T-helper 1 cell (primary cell): ENCODE measurements around the gene TMEM139.
A peak's percentile ranks its signal among the peaks of the same experiment; 100 is the strongest.
"Not testable (repeated sequence)": the region's sequence is repeated elsewhere in the genome, so short reads cannot be mapped to it uniquely, and the experiment has no call there.

Source experiments
- DNase-seq, 5 donors: peaks; one replicate each; pipeline ENCODE4 v3.0.0-alpha.2; 2012 to 2020

Gene TMEM139

DNA sequence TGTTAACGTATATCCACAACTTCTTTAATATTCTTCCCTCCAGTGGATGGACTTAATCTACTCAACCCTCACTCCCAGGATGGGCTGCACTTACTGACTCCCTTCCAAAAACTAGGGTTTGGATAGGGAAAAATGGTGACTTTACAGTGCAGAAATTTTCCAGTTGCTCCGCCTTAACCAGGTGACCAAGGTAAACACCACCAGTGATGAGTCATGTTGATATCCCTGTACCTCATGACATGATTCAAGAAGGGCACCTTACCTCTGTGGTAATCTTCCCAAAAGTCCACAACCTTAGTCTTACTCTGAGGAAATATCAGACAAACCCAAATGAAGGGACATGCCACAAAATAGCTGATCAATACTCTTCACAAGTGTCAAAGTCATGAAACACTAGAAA is 25.0 kb upstream of the TMEM139 start:
- no peak for DNase-seq

DNA sequence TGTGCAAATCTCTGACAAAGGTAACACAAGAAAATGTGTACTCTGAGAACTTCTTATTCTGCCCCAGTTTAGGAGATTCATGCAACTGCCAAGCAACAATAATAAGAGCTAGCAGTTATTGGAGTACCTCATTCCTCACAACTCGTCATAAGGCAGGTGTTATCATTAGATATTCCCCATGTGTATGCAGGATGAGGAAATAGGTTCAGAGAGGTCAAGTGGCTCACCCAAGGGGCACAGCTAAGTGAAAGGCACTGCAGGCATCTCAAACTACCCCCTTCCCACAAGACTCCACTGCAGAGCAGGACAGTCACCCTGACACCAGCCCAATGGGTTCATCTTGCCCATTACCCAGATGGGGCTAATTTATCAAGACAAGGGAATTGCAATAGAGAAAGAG is 22.9 kb upstream of the TMEM139 start:
- DNase-seq: no peak

DNA sequence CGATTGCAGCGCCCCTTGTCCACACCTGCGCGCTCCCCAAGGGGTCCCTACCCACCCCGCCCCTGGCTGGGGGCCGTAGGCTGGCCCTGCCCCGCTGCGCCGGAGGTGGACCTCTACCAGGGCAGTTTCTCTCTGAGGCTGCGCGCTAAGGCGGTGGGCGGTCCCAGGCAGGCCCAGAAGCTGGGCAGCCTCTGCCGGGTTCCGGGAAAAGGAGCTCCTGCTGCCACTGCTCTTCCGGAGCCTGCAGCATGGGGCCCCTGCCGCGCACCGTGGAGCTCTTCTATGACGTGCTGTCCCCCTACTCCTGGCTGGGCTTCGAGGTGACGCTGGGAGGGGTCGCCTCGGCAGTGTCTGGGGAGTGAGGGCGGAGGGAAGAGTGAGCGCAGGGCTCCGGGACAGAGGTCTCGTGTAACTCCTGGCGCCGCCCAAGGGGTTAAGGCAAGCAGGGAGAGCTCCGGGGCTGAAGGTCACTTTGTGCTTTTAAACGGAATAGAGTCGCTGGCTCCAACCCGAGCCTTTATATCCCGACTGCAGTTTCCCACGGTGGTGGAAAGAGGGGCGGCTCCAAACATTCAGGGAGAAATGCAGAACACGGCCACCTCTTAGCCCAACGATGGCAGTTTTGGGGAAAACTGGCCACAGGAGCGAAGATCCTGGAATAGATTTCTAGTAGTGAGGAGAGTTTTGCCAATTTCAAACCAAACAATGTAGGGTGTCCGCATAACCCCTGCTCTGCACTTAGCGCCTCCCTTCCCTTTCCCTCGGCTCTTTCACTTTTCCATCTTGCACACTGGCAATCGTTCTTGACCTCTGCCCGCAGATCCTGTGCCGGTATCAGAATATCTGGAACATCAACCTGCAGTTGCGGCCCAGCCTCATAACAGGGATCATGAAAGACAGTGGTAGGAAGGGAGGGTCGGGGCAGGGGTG is 21.2 kb upstream of the TMEM139 start, which contains the start of gene GSTK1:
GSTK1 (plus strand) TSS at position 176 of the 930 bp plus-strand sequence; CDS start at position 249, 73 bp downstream.
- DNase-seq: peak; percentile 63 to 91 (median 70)

DNA sequence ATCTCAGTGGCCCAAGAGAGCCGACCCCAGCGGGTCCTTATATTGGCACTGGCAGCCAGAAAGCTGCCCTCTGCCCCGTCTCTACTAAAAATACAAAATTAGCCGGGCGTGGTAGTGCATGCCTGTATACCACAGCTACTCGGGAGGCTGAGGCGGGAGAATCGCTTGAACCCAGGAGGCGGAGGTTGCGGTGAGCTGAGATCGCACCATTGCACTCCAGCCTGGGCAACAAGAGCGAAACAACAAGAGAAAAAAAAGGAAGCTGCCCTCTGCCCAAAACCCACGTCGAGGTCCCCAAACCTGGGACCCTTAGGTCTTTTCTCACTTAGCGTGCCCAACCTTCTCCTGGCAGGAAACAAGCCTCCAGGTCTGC is 20.6 kb upstream of the TMEM139 start:
- not testable (repeated sequence) for DNase-seq

DNA sequence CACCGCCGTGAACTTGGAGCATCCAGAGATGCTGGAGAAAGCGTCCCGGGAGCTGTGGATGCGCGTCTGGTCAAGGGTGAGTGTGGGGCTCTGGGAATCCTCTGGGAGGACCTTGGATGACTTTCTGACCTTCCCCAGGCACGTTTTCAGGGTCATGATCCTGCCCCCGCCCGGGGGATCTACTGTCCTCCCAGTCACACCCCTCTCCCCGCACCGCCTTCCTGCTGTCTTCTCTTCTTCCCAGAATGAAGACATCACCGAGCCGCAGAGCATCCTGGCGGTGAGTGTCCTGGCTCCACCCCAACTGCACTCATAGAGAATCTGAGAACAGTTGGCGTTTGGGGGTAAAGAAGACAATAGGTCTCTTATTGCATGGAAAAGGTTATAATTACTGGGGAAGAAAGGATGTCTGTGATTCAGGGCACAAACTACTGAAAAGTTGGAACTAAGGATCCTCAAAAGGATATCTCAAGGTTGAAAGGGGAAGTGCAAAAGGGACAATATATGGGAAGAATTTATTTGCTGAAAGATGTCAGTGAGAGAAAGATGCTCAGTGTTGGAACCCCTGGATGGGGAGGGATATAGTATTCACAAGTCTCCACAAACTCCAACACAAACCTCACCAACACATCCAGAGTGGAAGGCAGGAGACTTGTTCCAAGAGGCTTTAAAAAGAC is 19.6 kb upstream of the TMEM139 start:
- DNase-seq: peak in 1 of 5 donors; percentile 44

DNA sequence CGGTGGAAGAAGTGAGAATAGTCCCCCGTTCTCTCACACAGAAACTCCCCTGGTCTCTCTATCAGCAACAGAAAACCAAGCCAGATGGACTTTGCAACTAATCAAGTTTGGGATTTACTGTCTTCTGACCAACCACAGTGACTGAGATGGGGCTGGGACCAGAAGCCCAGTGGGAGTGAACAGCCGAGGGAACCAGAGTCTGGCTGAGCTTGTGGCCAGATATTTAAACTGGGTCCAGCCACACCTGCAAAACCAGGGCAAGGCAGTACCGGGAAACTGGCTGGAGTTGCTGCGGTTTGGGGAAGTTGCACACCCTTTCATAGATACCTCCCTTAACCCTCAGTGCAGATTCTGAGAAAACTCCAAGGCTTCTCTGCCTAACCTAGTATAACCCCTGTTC is 15.5 kb upstream of the TMEM139 start:
- DNase-seq: no peak

DNA sequence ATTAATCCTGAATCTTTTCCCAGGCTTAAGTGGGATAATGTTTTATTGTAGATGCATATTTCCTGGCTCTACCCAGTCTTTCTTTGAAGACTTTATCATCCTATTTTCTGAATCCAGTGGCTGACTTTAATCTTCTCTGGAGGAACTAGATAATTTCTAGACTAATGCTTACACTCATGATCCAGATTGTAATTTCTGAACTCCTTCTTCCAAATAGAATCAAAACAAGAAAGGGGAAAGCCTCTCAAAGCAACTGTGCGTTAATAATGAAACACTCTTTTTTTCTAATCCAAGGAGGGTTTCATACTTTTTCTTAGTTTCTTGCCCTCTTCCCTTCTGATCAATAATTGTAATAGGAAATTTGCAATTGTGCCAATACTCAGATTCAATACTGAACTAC is 13.5 kb upstream of the TMEM139 start:
- DNase-seq: no peak

DNA sequence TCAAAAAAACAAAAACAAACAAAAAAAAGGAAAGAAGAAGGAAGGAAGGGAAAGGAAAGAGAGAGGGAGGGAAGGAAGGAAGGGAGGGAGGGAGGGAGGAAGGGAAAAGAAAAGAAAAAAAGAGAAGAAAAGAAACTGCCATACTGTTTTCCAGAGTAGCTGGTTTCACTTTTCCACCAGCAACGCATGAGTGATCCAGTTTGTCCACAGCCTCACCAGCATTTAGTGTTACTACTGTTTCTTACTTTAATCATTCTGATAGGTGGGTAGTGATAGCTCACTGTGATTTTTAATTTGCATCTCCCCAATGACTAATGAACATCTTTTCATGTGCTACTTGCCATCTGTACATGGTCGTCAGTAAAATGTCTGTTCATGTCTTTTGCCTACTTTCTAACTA is 11.9 kb upstream of the TMEM139 start:
- DNase-seq: no peak

DNA sequence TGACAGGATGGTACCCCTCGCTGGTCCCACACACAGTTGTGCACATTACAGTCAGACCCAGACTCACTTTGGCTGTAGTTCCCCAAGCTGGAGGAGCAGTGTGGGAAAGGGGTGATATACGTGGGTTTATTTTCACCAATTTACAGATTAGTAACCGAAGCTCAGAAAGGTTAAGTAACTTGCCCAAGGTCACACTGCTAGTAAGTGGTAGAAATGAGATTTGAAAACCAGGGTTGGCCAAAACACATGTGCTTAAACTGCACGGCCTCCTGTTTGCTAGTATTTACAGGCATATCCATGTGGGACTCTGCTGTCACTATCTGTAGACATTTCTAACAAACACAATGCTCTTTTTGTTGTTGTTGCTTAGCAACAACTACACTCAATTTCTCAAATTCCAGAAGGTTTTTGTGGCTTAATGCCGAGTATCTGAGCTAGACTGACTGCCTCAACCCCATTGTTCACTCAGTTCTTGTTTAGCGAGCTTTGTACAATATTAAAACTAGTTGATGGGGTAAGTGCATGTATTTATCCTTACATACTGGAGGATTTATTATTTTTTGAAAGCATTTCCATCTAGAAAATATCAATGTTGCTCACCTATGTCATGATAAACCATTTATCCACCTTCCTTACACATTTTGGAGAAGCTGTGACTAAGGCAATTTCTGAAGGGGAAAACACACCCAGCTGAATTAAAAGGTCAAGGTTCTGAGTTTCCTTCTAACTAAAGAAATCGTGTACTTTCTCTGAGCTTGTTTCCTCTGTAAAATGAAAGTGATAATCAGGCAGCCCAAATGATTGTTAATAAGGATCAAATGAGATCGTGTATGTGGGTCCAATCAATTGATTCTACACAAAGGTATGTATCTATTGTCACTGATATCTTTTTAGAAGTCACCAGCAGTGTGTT is 5.3 kb upstream of the TMEM139 start:
- no peak for DNase-seq

DNA sequence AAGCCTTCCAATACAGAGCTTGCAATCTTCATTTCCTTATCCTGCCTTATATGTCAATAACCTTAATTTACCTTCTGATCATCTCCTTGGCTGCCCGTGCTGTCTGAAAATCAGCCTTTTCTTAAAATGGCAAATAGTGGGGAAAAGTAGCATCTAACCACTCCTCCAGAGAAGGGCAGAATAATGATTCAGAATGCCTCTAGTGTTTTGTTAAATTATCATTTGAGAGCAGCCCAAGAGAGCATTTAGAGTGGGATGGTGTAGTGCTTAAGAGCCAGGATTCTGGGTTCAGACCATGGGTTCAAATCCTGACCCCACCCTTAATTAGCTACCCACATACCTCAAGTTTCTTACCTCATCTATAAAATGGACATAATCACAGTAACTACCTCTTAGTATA is 4.6 kb upstream of the TMEM139 start:
- no peak for DNase-seq

DNA sequence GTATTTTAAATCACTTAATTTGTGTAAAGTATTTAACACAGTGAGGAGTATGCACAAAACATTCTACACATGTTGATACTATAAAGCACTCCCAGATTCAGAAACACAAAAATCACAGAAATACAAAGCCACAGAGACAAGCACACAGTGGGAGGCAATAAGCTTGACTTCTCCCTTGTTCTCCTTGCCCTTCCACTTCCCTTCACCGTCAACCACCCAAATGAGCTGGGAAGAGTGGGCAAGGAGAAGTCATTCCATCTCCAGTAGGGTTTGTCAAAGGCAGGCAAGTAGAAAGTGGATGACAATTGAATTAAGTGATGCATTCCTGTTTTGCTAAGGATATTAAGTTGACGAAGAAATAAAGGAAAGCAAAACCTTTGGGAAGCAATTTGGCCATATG is 4.2 kb upstream of the TMEM139 start:
- DNase-seq: no peak

DNA sequence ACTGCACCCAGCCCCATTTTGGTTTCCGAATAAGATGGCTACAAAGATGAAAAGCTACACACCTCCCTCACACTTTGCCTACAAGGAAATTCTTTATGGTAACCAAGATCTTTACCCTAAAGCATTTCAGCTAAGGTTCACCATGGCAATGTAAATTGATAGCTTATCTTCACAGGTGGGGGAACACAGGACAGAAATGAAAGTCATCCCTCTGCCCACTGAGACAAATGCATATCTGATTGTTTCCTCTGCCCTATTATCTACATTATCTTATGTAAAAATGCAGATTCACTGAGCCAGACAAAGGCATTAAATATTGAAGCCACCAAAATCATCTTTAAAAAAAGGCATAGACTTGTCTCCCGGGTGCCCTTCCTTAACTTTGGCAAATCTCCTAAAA is 3.2 kb upstream of the TMEM139 start:
- no peak for DNase-seq

DNA sequence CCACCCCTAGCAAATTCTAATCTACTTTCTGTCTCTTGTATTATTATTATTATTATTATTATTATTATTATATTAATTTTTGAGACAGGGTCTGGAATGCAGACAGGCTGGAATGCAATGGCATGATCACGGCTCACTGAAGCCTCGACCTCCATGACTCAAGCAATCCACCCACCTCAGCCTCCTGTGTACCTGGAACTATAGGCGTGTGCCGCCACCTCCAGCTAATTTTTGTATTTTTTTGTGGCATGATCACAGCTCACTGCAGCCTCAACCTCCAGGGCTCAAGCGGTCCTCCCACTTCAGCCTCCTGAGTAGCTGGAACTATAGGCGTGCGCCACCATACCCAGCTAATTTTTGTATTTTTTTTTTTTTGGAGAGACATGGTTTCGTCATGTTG is 2.6 kb upstream of the TMEM139 start:
- no peak for DNase-seq

DNA sequence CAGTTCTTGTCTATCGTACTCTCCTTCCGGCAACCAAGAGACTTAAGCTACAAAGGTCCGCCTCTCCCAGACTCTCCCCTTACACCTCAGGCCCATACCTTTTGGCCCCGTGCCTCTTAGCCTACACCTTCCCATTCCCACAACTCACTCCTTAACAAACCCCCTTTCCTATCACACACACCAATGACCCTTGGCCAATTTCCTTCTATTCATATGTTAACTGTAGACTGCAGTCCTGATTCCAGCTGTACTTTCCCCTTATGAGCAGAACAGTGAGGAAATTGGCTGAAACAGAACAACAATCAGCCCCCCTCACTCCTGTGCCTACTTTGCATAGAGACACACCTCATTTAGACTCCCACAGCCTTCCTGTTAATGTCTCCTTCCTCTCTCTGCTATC is 1.4 kb upstream of the TMEM139 start:
- no peak for DNase-seq

DNA sequence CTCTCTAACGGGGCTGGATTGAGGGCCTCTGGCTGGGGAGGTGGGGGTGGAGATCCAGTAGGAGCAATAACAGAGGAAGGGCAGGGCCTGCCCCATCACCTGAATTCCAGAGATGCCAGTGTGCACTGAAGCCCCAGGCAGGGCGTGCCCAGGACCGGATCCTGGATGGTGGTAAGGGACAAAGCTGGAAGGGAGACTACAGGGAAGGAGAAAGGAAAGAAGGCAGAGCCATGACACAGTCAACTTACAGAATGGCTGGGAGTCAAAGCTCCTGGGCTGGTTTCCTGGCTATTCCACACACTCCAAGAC is 666 bp downstream of the TMEM139 start:
- DNase-seq: no peak

DNA sequence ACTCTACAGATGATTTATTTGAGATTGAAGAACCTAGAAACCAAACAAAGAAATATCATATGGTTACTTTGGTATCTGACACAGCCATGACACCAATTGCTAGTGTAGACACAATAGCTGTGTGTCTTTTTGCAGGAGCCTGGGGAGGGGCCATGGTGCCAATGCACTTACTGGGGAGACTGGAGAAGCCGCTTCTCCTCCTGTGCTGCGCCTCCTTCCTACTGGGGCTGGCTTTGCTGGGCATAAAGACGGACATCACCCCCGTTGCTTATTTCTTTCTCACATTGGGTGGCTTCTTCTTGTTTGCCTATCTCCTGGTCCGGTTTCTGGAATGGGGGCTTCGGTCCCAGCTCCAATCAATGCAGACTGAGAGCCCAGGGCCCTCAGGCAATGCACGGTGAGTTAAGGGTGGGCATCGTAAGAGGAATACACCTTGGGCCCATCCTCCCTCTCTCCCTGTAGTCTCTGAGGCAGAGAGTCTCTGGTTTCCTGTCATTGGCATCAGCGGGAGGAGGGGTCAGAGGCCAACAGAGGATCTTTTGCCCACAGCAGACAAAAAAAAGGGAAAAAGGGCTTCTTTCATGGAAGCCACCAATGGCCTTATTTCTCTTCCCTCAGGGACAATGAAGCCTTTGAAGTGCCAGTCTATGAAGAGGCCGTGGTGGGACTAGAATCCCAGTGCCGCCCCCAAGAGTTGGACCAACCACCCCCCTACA is 1.2 kb downstream of the TMEM139 start:
- no peak for DNase-seq

DNA sequence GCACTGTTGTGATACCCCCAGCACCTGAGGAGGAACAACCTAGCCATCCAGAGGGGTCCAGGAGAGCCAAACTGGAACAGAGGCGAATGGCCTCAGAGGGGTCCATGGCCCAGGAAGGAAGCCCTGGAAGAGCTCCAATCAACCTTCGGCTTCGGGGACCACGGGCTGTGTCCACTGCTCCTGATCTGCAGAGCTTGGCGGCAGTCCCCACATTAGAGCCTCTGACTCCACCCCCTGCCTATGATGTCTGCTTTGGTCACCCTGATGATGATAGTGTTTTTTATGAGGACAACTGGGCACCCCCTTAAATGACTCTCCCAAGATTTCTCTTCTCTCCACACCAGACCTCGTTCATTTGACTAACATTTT is 1.7 kb downstream of the TMEM139 start:
- no peak for DNase-seq

DNA sequence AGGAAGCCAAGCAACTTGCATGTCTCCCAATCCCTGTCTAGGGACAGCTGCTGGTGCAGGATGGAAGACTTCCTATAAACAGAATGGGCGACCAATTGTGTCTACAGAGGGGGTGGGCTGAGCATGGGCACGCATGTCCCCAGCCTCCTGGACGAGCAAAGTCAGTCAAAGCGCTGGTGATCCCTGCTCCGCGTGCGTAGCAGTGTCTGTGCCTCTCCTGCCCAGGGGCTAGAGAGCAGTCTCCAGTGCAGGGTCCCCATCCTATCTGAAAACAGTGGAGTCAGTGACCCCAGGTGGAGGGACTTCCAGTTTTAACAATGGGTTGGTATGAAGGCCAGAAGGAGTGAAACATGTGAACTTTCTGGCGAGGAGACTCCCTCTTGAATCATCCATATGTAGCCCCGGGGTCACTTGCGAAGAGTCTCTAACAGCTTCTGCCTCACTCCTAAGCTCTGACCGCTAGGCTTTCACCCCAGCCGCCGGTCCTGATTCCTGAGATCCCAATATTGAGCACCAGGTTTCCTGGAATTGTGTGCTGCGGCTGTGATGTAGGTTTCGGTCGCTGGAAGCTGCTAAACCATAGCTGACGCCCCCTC is 2.7 kb downstream of the TMEM139 start:
- no peak for DNase-seq

DNA sequence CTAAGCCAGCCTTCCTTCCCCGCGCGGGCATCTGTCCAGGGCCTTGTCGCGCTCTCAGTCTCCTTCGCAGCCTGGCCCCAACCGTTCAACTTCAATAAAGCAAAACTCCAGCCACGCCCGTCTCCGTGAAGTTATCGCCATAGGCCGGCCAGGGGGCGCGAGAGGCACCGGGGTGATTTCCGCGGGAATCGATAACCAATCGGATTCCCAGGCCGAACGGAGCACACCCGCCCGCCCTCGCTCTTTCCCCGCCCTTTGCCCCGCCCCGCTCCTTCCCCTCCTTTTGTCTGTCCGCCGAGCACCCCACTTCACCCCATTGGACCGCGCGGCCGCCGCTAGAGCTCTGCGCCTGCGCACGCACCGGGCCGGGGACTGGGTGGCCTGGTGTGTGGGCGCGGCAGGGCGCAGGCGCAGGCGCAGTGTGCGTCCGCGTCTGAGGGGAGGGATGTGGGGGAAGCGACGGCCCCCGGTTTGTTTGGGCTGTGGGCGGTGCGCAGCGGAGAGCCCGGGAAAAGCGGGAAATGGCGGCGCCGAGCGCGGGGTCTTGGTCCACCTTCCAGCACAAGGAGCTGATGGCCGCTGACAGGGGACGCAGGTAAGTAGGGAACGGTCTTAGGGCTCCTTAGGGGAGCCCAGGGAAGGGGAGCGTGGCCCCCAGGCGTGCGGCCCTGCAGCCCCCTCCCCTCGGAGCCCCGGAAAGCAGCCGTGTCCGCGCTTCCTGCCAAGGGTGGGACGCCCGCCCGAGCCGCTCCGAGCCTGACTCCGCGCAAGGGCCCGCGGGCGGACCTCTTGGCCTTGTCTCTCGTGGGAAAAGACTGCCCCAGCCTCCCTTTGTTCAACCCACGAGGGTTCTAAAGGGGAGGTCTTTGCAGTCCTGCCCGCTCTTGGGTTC is 3.4 kb downstream of the TMEM139 start, which contains the start of gene CASP2:
CASP2 (plus strand) TSS at position 417 of the 892 bp plus-strand sequence; CDS start at position 522, 105 bp downstream.
- peak; percentile 97 to 100 (median 99) for DNase-seq

DNA sequence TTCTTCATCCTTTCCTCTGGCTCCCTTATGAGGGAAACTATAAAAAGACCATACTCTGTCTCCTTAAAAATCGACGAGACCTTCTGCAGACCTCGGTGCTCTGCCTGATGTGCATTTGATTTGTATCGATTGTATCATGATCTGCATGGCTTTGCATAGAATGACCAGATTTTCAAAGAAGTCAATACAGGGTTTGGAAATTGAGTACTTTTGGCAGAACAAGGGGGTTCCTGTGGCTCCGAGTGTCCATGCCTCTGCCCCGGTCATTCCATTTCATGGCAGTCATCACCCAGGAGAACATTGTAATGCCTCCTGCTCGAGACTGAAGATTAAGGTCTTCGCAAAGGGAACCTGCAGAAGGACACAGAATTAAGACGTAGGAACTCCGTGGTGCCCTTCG is 4.1 kb downstream of the TMEM139 start:
- no peak for DNase-seq

DNA sequence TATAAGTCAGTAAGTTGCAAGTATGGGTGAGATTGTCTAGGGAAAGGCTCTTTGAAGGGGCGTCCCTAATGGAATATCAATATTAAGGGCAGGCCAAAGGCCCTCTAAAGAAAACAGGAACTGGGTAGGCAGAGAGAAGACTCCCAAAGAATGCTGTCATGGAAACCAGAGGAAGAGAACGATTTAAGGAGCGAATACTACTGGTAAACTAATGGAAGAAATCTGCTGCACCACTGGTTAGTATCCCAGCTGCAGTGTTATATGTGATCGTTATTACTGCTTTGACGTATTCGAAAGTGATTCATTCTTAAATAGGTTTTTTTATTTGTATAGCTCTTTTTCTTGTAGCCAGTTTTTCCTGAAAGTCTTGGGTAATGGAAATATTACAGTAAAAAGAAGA is 4.7 kb downstream of the TMEM139 start:
- no peak for DNase-seq
